NCI-H774 (cell line): ENCODE results near the gene WAS.
"Not testable (repeated sequence)": the region's sequence is repeated elsewhere in the genome, so short reads cannot be mapped to it uniquely, and the experiment has no call there.

Experiments used
- DNase-seq: peaks from one replicate; lab custom pipeline; 2025; lab: John Stamatoyannopoulos, UW

WAS gene

DNA sequence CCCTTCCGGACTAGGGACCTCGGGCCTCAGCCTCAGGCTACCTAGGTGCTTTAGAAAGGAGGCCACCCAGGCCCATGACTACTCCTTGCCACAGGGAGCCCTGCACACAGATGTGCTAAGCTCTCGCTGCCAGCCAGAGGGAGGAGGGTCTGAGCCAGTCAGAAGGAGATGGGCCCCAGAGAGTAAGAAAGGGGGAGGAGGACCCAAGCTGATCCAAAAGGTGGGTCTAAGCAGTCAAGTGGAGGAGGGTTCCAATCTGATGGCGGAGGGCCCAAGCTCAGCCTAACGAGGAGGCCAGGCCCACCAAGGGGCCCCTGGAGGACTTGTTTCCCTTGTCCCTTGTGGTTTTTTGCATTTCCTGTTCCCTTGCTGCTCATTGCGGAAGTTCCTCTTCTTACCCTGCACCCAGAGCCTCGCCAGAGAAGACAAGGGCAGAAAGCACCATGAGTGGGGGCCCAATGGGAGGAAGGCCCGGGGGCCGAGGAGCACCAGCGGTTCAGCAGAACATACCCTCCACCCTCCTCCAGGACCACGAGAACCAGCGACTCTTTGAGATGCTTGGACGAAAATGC is at the start of gene WAS:
Gene WAS (plus strand): TSS at position 389 of the 572 bp plus-strand sequence. CDS start 55 bp downstream, at position 444.
- no peak for DNase-seq

DNA sequence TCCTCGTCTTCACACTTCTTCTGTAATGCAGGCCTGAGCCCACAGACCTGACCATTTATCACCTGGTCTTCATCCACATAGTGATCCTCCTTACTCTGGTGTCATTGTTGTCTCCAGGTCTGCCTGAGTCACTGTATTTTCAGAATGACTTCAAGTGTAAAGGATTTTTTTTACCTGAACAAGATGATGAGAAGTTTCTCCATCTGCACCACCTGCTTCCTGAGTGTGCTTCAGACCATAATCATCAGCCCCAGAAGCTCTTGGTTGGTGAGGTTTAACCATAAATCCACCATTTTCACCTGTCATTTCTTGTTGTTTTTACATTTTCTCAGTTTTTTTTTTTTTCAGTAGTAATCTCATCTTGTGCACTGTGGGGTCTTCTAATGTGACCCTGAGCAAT is 47.3 kb upstream of the WAS start:
- DNase-seq = no peak

DNA sequence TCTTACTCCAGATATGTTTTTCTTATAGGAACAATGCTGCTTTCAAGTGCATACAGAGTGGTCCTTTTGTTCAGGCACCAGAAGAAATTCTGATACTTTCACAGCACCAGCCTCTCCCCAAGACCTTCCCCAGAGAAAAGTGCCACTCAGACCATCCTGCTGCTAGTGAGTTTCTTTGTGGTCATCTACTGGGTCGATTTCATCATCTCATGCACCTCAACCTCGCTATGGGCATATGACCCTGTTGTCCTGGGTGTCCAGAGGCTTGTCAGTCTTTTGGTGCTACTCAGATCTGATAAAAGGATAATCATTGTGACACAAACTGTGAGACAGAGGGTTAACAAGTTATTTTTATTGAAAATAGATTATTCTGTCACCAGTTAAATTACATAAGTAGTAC is 46.8 kb upstream of the WAS start:
- DNase-seq = no peak

DNA sequence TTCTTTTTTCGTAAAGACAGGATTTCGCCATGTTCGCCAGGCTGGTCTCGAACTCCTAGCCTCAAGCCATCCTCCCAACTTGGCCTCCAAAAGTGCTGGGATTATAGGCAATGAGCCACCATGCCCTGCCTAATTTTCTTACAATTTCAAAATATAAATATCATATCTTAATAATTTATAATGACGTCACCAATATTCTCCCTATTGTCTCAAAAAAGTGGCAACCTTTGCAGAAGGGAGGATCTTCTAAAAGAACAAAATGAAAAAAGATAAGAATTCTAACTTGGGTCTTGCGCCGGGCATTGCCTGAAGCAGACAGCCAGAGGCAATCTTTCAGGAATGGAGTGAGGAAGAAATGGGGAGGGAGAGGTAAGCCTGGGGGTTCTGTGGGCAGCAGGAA is 37.9 kb upstream of the WAS start:
- DNase-seq = no peak

DNA sequence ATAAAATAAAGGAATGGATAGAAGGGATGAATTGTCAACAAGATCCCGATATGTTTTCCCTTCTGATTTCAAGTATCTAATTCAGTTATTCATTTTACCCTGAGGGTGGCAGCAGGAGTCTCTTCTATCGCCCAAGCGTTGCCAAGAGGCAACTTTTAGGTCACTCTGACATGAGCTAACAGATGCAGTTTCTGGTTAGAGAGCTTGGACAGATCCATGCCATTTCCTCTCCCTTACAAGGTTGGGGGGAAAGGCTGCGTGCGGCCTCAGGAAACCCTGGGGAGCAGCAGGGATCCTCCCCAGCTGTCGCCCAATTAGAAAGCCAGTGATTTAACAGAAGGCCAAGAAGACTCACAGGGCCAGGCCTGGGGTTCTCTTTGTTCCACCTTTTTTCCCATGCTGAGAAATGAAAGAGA is 35.3 kb upstream of the WAS start:
- DNase-seq = no peak

DNA sequence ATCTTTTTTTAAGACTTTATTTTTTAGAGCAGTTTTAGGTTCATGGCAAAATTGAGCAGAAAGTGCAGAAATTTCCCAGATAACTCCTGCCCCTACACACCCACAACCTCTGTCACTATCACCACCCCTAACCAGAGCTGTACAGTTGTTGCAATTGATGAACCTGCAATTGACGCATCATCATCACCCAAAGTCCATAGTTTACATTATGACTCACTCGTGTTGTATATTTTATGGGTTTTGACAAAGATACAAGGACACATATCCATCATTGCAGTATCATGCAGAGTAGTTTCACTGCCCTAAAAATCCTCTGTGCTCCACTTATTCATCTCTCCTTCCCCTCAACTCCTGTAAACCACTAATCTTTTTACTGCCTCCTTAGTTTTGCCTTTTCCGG is 34.5 kb upstream of the WAS start:
- no peak for DNase-seq

DNA sequence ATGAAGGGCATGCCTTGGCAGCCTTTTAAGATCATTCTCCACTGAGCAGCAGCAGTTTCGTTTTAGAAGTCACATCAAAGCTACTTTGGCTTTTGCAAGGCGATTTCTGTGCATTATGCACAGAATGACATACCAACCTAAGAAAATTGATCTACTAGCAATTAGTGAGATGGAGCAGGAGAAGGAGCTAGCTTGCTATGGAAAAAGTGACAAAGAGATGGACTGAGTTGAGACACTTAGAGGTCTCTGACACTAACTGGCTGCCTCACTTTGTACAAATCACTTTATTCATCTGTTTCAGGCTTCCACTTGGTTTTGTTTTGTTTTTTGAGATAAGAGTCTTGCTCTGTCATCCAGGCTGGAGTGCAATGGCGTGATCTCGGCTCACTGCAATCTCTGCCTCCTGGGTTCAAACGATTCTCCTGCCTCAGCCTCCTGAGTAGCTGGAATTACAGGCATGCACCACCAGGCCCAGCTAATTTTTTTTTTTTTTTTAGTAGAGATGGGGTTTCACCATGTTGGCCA is 31.5 kb upstream of the WAS start:
- DNase-seq = not testable (repeated sequence)

DNA sequence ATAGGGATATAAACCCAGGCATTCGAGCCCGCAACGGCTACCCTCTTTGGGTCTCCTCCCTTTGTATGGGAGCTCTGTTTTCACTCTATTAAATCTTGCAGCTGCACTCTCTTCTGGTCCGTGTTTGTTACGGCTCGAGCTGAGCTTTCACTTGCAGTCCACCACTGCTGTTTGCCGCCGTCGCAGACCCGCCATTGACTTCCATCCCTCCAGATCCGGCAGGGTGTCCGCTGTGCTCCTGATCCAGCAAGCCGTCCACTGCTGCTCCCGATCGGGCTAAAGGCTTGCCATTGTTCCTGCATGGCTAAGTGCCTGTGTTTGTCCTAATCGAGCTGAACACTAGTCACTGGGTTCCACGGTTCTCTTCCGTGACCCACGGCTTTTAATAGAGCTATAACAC is 28.9 kb upstream of the WAS start:
- not testable (repeated sequence) for DNase-seq

DNA sequence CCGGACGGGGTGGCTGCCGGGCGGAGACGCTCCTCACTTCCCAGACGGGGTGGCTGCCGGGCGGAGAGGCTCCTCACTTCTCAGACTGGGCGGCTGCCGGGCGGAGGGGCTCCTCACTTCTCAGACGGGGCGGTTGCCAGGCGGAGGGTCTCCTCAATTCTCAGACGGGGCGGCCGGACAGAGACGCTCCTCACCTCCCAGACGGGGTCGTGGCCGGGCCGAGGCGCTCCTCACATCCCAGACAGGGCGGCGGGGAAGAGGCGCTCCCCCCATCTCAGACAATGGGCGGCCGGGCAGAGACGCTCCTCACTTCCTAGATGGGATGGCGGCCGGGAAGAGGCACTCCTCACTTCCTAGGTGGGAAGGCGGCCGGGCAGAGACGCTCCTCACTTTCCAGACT is 23.9 kb upstream of the WAS start:
- DNase-seq = not testable (repeated sequence)

DNA sequence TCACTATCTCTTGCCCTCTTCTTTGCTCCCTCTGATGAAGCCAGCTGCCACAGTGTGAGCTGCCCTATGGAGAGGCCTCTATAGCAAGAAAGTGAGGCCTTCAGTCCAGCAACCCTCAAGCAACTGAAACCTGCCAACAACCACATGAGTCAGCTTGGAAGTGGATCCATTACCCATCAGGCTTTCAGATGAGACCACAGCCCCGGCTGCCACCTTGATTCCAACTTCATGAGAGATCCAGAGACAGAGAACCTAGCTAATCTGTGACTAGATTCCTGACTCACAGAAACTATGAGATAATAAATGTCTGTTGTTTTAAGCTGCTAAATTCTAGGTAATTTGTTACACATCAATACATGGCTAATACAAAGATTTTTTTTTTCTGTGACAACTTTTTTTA is 20.4 kb upstream of the WAS start:
- DNase-seq = no peak

DNA sequence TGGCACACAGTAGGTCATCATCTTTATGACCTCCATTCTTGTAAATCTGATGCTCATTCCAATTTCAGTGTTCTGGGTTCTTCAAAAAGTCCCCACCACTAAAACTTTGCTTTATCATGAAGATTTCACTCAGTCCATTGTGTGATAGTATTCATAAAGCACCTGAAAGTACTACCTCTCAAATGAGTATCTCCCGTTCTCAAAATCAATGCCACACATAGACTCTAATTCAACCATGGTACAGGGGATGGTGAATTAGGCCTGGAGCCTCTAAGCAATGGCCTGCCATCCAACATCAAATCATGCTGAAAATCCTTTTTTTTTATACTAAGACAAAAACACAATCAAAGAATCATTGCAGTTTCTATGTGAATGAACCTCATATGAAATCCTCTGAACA is 19.4 kb upstream of the WAS start:
- no peak for DNase-seq

DNA sequence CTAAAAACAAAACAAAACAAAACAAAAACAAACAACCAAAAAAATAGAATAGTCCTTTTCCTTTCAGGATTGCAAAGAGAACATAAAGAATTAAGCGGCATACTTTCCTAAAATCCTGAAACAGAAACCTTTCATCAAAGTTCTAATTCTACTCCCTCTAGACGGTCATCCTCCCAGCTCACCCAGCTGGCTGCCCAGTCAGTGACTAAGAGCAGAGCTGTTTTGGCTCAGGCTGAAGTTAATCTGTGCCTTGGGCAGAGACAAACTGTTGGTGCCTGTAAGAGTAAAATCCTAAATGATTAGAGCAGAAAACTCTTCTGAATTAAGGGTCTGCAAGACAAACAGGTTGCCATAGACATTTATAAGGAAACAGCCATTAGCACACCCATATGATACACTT is 17.6 kb upstream of the WAS start:
- no peak for DNase-seq

DNA sequence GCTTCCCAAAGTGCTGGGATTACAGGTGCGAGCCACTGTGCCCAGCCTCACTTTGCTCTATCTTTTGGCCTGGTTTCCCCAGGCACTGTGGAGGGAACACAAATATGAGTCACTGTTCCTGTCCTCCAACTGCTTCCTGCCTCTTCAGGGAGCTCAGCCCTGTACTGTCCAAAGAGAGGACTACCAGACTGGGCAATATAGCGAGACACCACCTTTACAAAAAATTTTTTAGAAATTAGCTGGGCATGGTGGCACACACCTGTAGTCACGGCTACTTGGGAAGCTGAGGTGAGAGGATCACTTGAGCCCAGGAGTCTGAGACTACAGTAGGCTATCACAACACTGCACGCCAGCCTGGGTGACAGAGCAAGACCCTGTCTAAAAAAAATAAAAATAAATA is 16.9 kb upstream of the WAS start:
- DNase-seq = no peak

DNA sequence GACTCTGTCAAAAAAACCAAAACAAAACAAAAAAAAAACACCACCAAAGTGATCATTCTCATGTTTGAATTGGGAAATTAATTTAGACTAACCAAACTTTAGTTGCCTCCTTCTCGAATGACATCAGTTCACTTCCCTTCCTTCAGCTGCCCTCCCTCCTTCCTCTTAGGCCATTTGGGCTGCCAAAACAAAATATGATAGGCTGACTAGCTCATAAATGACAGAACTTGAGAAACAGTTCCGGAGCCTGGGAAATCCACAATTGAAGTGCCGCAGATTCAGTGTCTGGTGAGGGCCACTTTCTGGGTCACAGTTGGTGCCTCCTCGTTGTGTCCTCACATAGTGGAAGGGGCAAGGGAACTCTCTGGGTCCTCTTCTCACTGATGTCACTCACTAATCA is 16.1 kb upstream of the WAS start:
- DNase-seq = no peak

DNA sequence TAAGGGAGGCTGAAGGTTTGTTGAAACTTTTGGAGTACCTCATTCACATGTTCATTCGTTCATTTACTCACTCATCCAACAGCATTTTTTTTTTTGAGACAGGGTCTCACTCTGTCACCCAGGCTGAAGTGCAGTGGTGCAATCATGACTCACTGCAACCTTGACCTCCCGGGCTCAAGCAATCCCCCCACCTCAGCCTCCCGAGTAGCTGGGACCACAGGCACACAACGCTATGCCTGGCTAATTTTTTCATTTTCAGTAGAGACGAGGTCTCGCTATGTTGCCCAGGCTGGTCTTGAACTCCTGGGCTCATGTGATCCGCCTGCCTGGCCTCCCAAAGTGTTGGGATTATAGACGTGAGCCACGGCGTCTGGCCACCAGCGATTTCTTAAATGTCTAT is 15.4 kb upstream of the WAS start:
- not testable (repeated sequence) for DNase-seq

DNA sequence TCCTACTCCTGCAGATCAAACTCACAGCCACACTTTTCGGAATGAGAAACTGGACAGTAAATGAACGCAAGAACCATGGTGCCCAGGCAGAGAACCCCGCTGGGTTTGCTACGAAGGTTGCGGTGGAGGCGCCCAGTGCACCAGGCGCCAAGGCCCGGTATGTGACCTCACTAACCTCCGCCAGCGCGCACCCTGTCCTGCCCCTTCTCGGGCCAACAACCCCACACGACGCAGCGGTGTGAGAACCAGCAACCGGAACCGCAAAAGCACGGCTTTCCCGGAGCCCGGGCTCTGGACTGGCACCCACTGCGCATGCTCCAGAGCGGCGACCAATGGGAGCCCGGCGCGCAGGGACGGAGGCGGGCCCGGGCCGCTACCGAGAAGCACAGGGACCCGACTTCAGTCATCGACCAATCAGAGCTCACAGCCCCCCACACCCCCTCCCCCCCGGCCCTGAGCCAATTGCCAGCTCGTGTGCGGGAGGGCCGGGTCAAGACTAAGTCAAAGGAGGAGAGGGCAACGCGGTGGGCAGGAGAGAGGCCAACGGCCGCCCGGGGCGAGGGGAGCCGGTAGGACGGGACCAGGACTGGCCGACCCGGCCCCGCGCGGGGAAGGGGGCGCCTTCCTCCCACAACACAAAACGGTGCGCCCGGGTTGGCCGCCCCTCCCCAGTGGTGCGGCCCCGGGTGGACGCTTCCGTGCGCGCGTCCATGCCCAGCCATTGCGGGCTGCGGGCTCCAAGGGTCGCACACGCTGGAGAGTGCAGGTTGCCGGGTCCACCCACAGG is 7.3 kb upstream of the WAS start:
- peak; percentile 75 for DNase-seq

DNA sequence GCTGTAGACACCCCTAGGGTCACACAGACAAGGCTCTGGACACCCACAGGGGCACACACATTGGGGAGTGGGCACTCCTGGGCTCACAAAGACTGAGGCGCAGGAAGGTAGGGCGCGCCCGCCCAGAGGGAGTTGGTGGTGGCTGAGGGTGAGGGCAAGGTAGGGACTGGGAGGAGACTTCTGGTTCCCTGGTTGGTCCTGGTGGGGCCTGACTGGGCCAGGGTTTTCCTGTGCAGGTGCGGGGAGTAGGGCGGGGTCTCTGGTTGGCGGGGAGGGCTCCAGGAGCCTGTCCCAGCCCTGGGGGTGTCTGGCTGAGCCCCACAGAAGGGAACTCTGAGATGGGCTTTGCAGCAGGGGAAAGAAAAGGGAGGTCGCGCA is 6.7 kb upstream of the WAS start:
- no peak for DNase-seq

DNA sequence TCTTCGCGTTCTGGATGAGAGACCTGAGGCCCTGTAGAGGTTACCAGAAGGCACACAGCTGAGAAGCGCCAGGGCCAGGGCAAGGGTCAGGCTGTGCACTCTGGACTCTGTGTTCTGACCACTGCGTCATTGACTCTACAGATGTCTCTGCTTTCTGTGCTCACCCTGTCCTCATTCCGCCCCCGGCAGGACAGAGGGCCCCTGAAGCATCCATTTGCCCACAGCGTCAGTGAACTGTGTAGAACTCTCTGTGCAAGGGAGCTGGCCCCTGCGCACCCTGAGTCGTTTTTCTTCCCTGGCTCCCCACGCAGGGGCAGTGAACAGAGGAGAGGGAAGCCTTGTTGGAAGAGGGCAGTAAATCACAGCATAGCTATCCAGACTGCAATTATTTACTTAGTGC is 6.1 kb upstream of the WAS start:
- DNase-seq = no peak

DNA sequence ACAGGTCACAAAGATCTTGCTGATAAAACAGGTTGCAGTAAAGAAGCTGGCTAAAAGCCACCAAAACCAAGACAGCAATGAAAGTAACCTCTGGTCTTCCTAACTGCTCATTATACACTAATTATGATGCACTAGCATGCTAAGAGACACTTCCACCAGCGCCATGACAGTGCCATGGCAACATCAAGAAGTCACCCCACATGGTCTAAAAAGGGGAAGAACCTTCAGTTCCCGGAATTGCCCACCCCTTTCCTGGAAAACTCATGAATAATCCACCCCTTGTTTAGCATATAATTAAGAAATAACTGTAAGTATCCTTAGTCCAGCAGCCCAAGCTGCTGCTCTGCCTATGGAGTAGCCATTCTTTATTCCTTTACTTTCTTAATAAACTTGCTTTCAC is 3.1 kb upstream of the WAS start:
- not testable (repeated sequence) for DNase-seq

DNA sequence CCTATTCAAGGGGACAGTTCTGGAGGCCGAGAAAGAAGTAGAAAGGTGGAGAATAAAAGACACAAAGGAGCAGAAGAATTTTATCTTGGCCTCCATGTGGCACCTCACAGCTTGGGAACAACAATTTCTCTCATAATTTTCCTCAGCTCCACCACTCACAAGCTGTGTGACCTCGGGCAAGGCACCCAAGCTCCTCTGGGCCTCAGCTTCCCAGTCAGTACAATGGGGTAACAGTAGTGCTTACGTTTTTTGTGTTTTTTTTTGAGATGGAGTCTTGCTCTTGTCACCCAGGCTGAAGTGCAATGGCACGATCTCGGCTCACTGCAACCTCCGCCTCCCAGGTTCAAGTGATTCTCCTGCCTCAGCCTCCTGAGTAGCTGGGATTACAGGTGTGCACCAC is 2.7 kb upstream of the WAS start:
- DNase-seq = not testable (repeated sequence)

DNA sequence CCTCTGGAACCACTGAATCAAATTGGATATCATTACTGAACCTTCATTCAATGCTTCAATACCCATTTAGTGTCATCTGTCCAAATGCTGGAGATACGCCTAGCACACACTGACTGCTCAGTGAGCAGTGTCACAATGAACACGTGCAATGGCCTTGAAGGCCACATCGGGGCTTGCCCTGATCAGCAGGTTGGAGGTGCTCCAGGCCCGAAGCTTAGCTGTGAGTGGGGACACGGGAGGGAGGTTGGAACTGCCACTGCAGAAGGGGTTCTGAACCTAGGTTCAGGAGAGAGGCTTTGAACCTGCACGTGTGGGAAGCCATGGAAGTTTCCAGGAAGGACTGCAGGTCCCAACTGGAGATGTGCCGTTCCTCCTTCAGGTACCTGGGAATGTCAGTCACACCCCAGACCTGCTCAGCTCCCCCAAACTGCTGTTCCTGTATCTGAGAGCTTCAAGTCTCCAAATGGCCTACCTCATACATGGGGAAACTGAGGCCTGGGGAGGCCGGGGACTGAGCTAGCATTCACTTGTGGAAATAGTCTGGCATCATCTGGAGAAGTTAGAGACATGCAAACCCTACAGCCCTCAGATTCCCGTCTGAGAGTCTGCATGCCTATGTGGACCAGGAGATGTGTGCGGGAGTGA is 1.9 kb upstream of the WAS start:
- DNase-seq = no peak

DNA sequence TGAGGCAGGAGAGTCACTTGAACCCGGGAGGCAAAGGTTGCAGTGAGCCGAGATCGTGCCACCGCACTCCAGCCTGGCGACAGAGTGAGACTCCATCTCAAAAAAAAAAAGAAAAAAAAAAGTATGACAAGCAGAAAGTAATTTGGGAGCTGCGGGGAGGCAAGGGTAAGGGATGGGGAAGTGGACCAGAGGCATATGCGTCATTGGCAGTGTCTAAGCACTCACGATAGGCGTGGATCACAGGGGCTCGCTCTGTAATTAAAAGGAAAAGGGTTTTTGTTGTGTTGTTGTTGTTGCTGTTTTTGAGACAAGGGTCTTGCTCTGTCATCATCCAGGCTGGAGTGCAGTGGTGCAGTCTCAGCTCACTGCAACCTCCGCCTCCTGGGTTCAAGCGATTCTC is 804 bp upstream of the WAS start:
- DNase-seq = not testable (repeated sequence)

DNA sequence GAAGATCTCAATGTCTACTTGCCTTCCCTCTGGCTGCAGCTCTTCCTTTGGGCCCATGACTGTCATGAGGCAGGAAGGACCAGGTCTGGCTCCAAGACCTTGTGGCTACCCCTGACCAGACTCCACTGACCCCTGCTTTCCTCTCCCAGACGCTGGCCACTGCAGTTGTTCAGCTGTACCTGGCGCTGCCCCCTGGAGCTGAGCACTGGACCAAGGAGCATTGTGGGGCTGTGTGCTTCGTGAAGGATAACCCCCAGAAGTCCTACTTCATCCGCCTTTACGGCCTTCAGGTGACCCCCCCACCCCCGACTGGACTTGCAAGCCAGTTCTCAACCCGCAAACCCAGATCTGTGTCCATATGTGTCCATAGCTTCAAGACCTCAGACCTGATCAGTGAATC is 535 bp downstream of the WAS start:
- DNase-seq = no peak
